Suprapubic skin (tissue), 3 donors: Measurements from ENCODE around the gene EIF2S1.

Source experiments
- CTCF ChIP-seq, 2 donors: fragments of 200-600 bp in 1 of 2; fragments of 450-650 bp in 1 of 2; sonication (generic) in 1 of 2; IDR thresholded peaks; one replicate each; pipeline ENCODE4 v1.5.1; 2016 to 2019; ENCODE audit warnings: antibody characterized with exemption in 2 of 2, mild to moderate bottlenecking in 1 of 2, moderate library complexity in 1 of 2
- POLR2AphosphoS5 ChIP-seq, 3 donors: sonication (generic); formaldehyde crosslinking; IDR thresholded peaks; one replicate each; pipeline ENCODE4 v1.6.1; 2017; ENCODE audit warnings: antibody characterized with exemption in 3 of 3

GRCh38 chr14:67385120-67385519 lies 25.0 kb downstream of the EIF2S1 start:
- TF ChIP-seq POLR2AphosphoS5 (IDR thresholded peaks at IDR 0.05) (no peak), CTCF (IDR thresholded peaks at IDR 0.05) (no peak)
